Aorta (tissue), 5 donors: ENCODE data around the gene SAMD9. TPM values are rescaled to one million over a fixed set of nuclear protein-coding genes. Genes with fewer than 3 reads are reported as not detected.
"Not testable (repeated sequence)": the region's sequence is repeated elsewhere in the genome, so short reads cannot be mapped to it uniquely, and the experiment has no call there.

ENCODE experiments used
- ATAC-seq: fragments of 200-7000 bp; cut with Tn5 transposase; one replicate; pipeline ENCODE4 v1.9.1; 2022; ENCODE audit warnings: moderate library complexity; ENCODE audit not compliant: low FRiP score
- DNase-seq, 2 donors: peaks; one replicate each; pipeline ENCODE4 v3.0.0-alpha.2; 2020
- H3K27ac ChIP-seq, 2 donors: one replicate each; pipeline ENCODE4 v1.5.1; 2013; ENCODE audit warnings: low read length in 2 of 2, mild to moderate bottlenecking in 2 of 2, moderate library complexity in 2 of 2, control low read depth in 1 of 2, inconsistent platforms in 1 of 2, low read depth in 1 of 2
- H3K27me3 ChIP-seq, 2 donors: one replicate each; pipeline ENCODE4 v1.6.1; 2013; ENCODE audit warnings: control low read depth in 1 of 2, low read length in 1 of 2, mild to moderate bottlenecking in 1 of 2, moderate library complexity in 1 of 2; ENCODE audit not compliant: insufficient read depth in 2 of 2, control insufficient read depth in 1 of 2
- H3K36me3 ChIP-seq, 2 donors: one replicate each; pipeline ENCODE4 v1.6.1; 2013; ENCODE audit warnings: control low read depth in 1 of 2, low read length in 1 of 2, mild to moderate bottlenecking in 1 of 2; ENCODE audit not compliant: insufficient read depth in 2 of 2, control insufficient read depth in 1 of 2
- H3K4me1 ChIP-seq, 2 donors: one replicate each; pipeline ENCODE4 v1.6.1; 2013; ENCODE audit warnings: low read length in 2 of 2, control low read depth in 1 of 2, mild to moderate bottlenecking in 1 of 2, moderate library complexity in 1 of 2; ENCODE audit not compliant: insufficient read depth in 2 of 2, control insufficient read depth in 1 of 2
- H3K4me3 ChIP-seq, 2 donors: one replicate each; pipeline ENCODE4 v1.5.1; 2013; ENCODE audit warnings: low read length in 2 of 2, control low read depth in 1 of 2, mild to moderate bottlenecking in 1 of 2
- H3K9me3 ChIP-seq: one replicate; pipeline ENCODE4 v1.6.1; 2013; ENCODE audit warnings: mild to moderate bottlenecking, low read length; ENCODE audit not compliant: control insufficient read depth
- whole genome bisulfite sequencing, 2 donors: extraction: QIAGEN DNeasy Blood & Tissue Kit; methylation state at CpG; one replicate each; pipeline ENCODE4 v1.1.7; 2013; 5-methylcytosine and 5-hydroxymethylcytosine counted together
- intact Hi-C, 2 donors: fragments of 100-400 bp; cut with DNase I; formaldehyde crosslinking; loops; one replicate each; pipeline versions ENCODE4 v1.14.2 to v1.15.0; 2022
- polyA plus RNA-seq, 2 donors: library from polyadenylated mRNA; stranded (reverse); fragments of 200-250 nt; gene quantifications; one replicate each; pipeline ENCODE4 v1.2.3, GENCODE V29; 2013
- total RNA-seq, 2 donors: library from RNA; stranded (reverse); fragmentation: NEBNext Ultra II Directional; extraction: Animal tissue kit (Norgen Biotek cat#: 25700); gene quantifications; one replicate each; pipeline ENCODE4 v1.2.1, GENCODE V29; 2021
- donor health status: healthy with polysubstance abuse.
- donor health status: Bipolar disorder and iron deficiency.
- donor health status: DM: no; HTN: no; CAD: no.
- donor health status: DM: no; HTN: no; CAD: no.
- donor health status: DM: yes; HTN: yes; CAD: no.

Gene SAMD9
- total and polyA plus RNA-seq, 4 donors = 3.5 to 13.7 (median 6.7) TPM

- DNase-seq = peak in 1 of 2 donors; percentile 57
- Histone ChIP-seq H3K27ac (no peak overlapping the region), H3K4me3 (no peak overlapping the region), H3K36me3 (peaks cover 5 to 8% of the 10 kb centered on the region in 2 donors), H3K4me1 (no peaks in the 10 kb centered on the region), H3K27me3 (peaks cover 0 to 1% of the 10 kb centered on the region in 2 donors), H3K9me3 (peaks cover 11% of the 10 kb centered on the region)
- no peak for ATAC-seq
- 94 to 95% methylated on average over 13 of the region's 13 CpGs for WGBS, 2 donors
- intact Hi-C loops = no loop called here
Observed at GRCh38 chr7:93108003-93108402, 9.8 kb downstream of the SAMD9 start.

DNA sequence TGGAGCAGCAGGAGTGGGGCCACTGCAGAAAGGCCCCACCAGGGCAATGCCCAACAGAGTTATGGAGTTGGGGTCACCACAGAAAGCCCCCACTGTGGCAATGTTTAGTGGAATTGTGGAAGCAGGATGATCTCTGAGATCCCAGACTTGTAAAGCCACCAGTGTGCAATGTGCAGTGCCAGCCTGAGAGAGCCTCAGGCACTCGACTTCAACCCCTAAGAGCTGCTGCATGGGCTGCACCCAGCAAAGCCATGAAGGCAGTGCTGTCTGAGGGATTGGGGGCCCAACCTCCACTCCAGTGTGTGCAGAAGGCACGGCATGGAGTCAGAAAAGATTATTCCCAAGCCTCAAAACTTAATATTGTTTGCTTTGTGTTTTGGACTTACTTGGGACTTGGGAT lies 20.4 kb downstream of the SAMD9 start:
- no peak overlapping the region for H3K4me3 ChIP-seq
- H3K9me3 ChIP-seq = peaks cover 9% of the 10 kb centered on the region
- 75 to 76% methylated on average over 2 of the region's 2 CpGs for WGBS, 2 donors
- ATAC-seq = no peak
- intact Hi-C loops = no loop called here
- H3K36me3 ChIP-seq = no peaks in the 10 kb centered on the region
- DNase-seq = no peak
- no peaks in the 10 kb centered on the region for H3K27me3 ChIP-seq
- no peak overlapping the region for H3K27ac ChIP-seq
- H3K4me1 ChIP-seq = no peaks in the 10 kb centered on the region

DNA sequence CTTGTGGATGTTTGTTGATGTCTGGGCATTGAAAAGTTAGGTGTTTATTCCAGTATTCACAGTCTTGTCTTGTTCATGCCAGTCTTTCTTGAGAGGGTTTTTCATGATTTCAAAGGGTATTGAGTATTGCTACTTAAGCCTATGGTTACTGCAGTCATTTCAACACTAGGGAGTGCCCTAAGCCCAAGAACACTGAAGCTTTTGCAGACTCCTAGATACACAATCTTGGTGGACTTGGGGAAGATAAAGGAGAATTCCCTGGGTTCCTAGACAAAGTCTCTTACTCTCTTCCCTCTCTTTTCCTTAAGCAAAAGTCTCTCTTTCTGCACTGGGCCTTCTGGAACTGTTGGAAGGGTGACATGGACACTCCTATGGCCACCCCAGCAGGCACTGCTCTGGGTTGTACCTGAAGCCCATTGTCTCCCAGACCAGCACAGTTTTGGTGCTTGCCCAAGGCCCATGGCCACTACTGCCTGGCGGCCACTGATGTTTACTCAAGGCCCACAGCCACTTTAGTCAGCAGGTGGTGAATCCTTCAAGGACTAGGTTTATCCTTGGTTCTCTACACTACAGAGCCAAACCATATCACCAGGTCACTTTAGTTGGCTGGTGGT lies 24.9 kb downstream of the SAMD9 start:
- H3K27me3 ChIP-seq = no peaks in the 10 kb centered on the region
- H3K36me3 ChIP-seq = no peaks in the 10 kb centered on the region
- WGBS, 2 donors = 60 to 84% methylated on average over 1 of the region's 1 CpG
- no peak for ATAC-seq
- no peak for DNase-seq
- no peak overlapping the region for H3K27ac ChIP-seq
- intact Hi-C loops = no loop called here
- H3K4me3 ChIP-seq = no peak overlapping the region
- peaks cover 6% of the 10 kb centered on the region for H3K9me3 ChIP-seq
- H3K4me1 ChIP-seq = no peaks in the 10 kb centered on the region

GRCh38 chr7:93073357-93073756 lies 44.4 kb downstream of the SAMD9 start:
- H3K4me3 ChIP-seq, DNase-seq, intact Hi-C loops, H3K36me3 ChIP-seq, H3K4me1 ChIP-seq, H3K27ac ChIP-seq, ATAC-seq, H3K27me3 ChIP-seq, H3K9me3 ChIP-seq: not testable (repeated sequence)
- 92 to 94% methylated on average over 9 of the region's 9 CpGs for WGBS, 2 donors

GRCh38 chr7:93062599-93062998 lies 55.2 kb downstream of the SAMD9 start:
- Histone ChIP-seq H3K36me3 (no peaks in the 10 kb centered on the region), H3K27ac (no peak overlapping the region), H3K9me3 (no peaks in the 10 kb centered on the region), H3K4me1 (no peaks in the 10 kb centered on the region), H3K27me3 (peaks cover 0 to 1% of the 10 kb centered on the region in 2 donors), H3K4me3 (no peak overlapping the region)
- WGBS, 2 donors = 76 to 81% methylated on average over 4 of the region's 4 CpGs
- intact Hi-C loops = no loop called here
- ATAC-seq (no peak), DNase-seq (no peak)

GRCh38 chr7:93060865-93061264 lies 56.9 kb downstream of the SAMD9 start:
- WGBS, 2 donors = 89 to 90% methylated on average over 5 of the region's 5 CpGs
- ATAC-seq (no peak), DNase-seq (no peak)
- H3K4me1 ChIP-seq = no peaks in the 10 kb centered on the region
- H3K4me3 ChIP-seq = no peak overlapping the region
- peaks cover 0 to 1% of the 10 kb centered on the region in 2 donors for H3K27me3 ChIP-seq
- intact Hi-C loops = no loop called here
- H3K27ac ChIP-seq = no peak overlapping the region
- H3K36me3 ChIP-seq = no peaks in the 10 kb centered on the region
- H3K9me3 ChIP-seq = no peaks in the 10 kb centered on the region

- no peaks in the 10 kb centered on the region for H3K9me3 ChIP-seq
- H3K36me3 ChIP-seq = no peaks in the 10 kb centered on the region
- DNase-seq (no peak), ATAC-seq (no peak)
- peaks cover 0 to 1% of the 10 kb centered on the region in 2 donors for H3K27me3 ChIP-seq
- H3K4me3 ChIP-seq = no peak overlapping the region
- intact Hi-C loops = no loop called here
- 77 to 83% methylated on average over 6 of the region's 6 CpGs for WGBS, 2 donors
- H3K4me1 ChIP-seq = no peaks in the 10 kb centered on the region
- H3K27ac ChIP-seq = no peak overlapping the region
Observed at GRCh38 chr7:93060025-93060424, 57.8 kb downstream of the SAMD9 start.

DNA sequence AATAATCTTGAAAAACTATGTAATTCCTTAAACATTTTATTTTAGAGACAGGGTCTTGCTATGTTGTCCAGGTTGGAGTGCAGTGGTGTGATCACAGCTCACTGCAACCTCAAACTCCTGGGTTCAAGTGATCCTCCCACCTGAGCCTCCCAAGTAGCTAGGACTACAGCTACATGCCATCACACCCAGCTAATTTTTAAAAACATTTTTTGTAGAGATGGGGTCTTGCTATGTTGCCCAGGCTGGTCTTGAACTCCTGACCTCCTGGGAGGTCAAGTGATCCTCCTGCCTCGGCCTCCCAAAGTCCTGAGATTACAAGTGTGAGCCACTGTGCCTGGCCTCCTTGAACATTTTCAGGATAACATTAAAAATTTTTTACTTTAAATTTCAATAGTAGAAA lies 61.2 kb downstream of the SAMD9 start:
- intact Hi-C loops = loop anchor here (5.0 kb wide), 2 partner anchors 219 to 434 kb away; partner anchors contain the start of gene CDK6 (in 1 of the 2)
- H3K27me3 ChIP-seq, H3K36me3 ChIP-seq, H3K27ac ChIP-seq, ATAC-seq, H3K9me3 ChIP-seq, H3K4me3 ChIP-seq, H3K4me1 ChIP-seq, DNase-seq: not testable (repeated sequence)
- 91 to 93% methylated on average over 1 of the region's 1 CpG for WGBS, 2 donors

DNA sequence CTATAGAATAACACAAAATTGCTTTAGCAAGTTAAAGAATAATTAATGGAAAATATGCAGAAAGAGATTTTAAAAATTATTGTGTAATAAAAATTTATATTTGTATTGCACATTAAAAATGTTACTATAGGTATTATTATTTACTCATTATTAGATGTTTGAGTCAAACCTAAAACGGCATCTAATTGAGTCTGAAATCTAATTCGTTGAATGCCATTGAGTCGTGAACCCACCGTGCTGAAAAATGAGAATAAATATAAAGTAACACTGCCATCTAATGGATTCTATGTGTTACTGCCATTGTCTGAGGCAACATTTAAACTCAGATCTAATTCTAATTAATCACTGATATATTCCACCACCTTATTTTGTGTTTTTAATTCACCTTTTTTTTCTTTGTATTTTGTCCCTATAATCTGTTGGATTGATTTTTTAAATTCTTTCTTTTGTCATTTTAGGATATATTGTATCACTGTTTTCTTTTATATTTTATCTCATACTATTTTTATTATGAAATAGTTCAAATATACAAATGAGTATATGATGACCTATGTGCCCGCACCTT lies 62.2 kb downstream of the SAMD9 start:
- Histone ChIP-seq H3K27me3 (no peaks in the 10 kb centered on the region), H3K36me3 (no peaks in the 10 kb centered on the region), H3K9me3 (no peaks in the 10 kb centered on the region), H3K4me3 (no peak overlapping the region), H3K27ac (no peak overlapping the region), H3K4me1 (no peaks in the 10 kb centered on the region)
- ATAC-seq = peak; percentile 73
- DNase-seq = no peak
- WGBS, 2 donors = 2 to 4% methylated on average over 5 of the region's 5 CpGs
- intact Hi-C loops = loop anchor here (5.0 kb wide), 2 partner anchors 218 to 433 kb away; partner anchors contain the start of gene CDK6 (in 1 of the 2)
